ENCODE data around the gene NOP16. TPM values are rescaled to one million over a fixed set of nuclear protein-coding genes. Genes with fewer than 3 reads are reported as not detected.

The NOP16 gene
- total and polyA plus RNA-seq, 2 donors (not counting 1 experiment from before 2014, with no cell fraction given): 11.1 to 26.3 TPM

DNA sequence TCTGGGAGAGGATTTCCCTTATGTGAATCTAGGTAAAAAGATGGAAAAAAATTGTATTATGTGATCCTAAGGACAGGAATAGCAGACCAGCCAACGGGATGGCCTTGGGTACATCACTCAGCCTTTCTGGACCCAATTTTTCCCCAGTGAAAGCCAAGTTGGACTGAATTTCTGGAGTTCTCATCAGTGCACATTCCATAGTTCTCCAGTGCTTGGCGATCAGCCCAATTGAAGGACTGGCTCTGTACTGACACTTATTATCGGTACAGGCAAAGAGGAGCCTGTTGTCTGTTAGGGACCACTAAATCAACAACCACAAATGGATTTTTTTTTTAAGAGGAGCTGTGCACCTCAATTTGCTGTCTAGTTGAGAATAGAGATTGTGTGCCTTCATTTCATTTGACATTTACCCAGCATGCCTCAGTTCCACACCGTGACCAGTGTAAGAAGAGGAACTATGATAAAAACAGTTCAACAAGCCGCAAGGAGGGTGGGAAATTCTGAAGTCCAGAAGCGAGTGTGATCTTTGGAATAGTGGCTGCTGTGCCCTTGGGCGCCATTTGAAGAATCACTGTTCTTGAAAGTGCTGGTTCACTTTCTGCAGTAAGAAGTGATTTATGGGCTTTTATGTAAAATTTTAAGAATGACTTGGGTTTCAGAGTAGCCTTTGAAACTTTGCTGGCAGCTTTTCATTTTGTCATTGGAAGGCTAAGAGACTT, 15.1 kb downstream of the NOP16 start:
- Histone ChIP-seq H3K9ac (ENCODE audit: insufficient read depth, low read length) (no peak overlapping the region), H3K4me1 (ENCODE audit: control insufficient read depth, extremely low read depth, insufficient read depth, low read length) (no peaks in the 10 kb centered on the region), H3K36me3 (ENCODE audit: control insufficient read depth, insufficient read depth, low read length) (peaks cover 3% of the 10 kb centered on the region), H4K20me1 (ENCODE audit: control insufficient read depth, extremely low read depth, insufficient read depth, low read length) (no peaks in the 10 kb centered on the region), H3K27me3 (ENCODE audit: control insufficient read depth, insufficient read depth, low read length) (no peaks in the 10 kb centered on the region), H3K27ac (ENCODE audit: insufficient read depth, low read length) (no peak overlapping the region), H3K4me3 (replicated peaks in 1 of 4; ENCODE audit: control extremely low read depth in 1 of 4, insufficient read depth in 1 of 4, low read depth in 3 of 4, low read length in 4 of 4) (no peak overlapping the region), H3K9me3 (ENCODE audit: control insufficient read depth, insufficient read depth, low read depth, low read length) (no peaks in the 10 kb centered on the region), H3K4me2 (ENCODE audit: extremely low read depth, insufficient read depth, low read length) (no peak overlapping the region), H3K79me2 (ENCODE audit: control insufficient read depth, insufficient read depth, low read length) (no peaks in the 10 kb centered on the region), H2AFZ (ENCODE audit: low read length) (no peak overlapping the region)
- no peak for TF ChIP-seq EZH2 (IDR thresholded peaks at IDR 0.05; ENCODE audit: low read length, missing control alignments)
- no peak for TF ChIP-seq CTCF (conservative IDR thresholded peaks at IDR 0.05 in 1 of 2, IDR thresholded peaks at IDR 0.05 in 1 of 2; ENCODE audit: low read depth in 1 of 2, low read length in 2 of 2)
- DNase-seq (ENCODE audit: low read depth in 2 of 2): no peak

DNA sequence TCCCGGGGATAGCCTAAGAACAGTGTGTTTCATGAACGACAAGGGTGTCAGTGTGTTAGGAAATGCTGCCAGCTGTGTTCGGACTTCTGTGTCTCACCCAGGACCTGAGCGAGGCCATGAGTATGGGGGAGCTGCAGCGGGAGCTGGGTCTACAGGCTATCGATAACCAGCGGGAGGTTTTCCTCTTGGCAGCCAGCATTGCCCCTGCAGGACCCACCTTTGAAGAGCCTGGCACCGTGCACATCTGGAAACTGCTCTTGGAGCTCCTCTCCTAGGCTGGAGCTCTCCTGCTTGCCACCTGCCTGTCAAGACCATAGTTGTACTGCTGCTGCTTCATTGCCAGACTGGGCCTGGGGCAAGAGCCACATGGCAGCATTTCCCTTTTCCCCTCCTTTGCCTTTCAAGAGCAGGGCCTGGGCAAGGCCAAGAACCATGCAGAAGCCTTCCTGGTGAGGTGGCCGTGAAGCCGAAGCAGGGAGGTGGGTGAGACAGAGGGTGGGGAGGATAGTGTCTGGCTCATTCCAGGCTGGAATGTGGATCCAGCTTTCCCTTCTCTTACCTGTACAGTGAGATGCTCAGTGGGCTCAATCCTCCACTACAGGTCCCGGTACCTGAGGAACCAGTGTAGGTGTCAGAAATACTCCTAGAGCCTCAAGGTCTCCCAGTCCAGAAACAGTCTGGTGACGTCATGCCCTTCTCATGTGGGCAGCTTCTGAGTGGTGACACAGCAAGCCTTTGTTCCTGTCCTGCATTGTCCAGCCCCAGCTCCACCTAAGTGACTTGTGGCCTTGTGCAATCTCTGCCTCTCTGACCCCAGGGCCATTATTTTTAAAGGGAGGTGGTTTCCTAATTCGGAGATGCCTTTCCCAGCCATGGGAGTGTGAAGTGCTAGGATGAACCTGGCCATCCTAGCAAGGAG, 16.5 kb downstream of the NOP16 start:
- H3K4me3 ChIP-seq (replicated peaks in 1 of 4; ENCODE audit: control extremely low read depth in 1 of 4, insufficient read depth in 1 of 4, low read depth in 3 of 4, low read length in 4 of 4): no peak overlapping the region
- no peak overlapping the region for H3K4me2 ChIP-seq (ENCODE audit: extremely low read depth, insufficient read depth, low read length)
- no peak for DNase-seq (ENCODE audit: low read depth in 2 of 2)
- TF ChIP-seq CTCF (conservative IDR thresholded peaks at IDR 0.05 in 1 of 2, IDR thresholded peaks at IDR 0.05 in 1 of 2; ENCODE audit: low read depth in 1 of 2, low read length in 2 of 2) (no peak), EZH2 (IDR thresholded peaks at IDR 0.05; ENCODE audit: low read length, missing control alignments) (no peak)
- H4K20me1 ChIP-seq (ENCODE audit: control insufficient read depth, extremely low read depth, insufficient read depth, low read length): no peaks in the 10 kb centered on the region
- no peaks in the 10 kb centered on the region for H3K79me2 ChIP-seq (ENCODE audit: control insufficient read depth, insufficient read depth, low read length)
- H3K36me3 ChIP-seq (ENCODE audit: control insufficient read depth, insufficient read depth, low read length): peaks cover 3% of the 10 kb centered on the region
- no peak overlapping the region for H3K9ac ChIP-seq (ENCODE audit: insufficient read depth, low read length)
- H3K4me1 ChIP-seq (ENCODE audit: control insufficient read depth, extremely low read depth, insufficient read depth, low read length): no peaks in the 10 kb centered on the region
- H3K27me3 ChIP-seq (ENCODE audit: control insufficient read depth, insufficient read depth, low read length): no peaks in the 10 kb centered on the region
- H3K27ac ChIP-seq (ENCODE audit: insufficient read depth, low read length): no peak overlapping the region
- no peaks in the 10 kb centered on the region for H3K9me3 ChIP-seq (ENCODE audit: control insufficient read depth, insufficient read depth, low read depth, low read length)
- H2AFZ ChIP-seq (ENCODE audit: low read length): no peak overlapping the region

DNA sequence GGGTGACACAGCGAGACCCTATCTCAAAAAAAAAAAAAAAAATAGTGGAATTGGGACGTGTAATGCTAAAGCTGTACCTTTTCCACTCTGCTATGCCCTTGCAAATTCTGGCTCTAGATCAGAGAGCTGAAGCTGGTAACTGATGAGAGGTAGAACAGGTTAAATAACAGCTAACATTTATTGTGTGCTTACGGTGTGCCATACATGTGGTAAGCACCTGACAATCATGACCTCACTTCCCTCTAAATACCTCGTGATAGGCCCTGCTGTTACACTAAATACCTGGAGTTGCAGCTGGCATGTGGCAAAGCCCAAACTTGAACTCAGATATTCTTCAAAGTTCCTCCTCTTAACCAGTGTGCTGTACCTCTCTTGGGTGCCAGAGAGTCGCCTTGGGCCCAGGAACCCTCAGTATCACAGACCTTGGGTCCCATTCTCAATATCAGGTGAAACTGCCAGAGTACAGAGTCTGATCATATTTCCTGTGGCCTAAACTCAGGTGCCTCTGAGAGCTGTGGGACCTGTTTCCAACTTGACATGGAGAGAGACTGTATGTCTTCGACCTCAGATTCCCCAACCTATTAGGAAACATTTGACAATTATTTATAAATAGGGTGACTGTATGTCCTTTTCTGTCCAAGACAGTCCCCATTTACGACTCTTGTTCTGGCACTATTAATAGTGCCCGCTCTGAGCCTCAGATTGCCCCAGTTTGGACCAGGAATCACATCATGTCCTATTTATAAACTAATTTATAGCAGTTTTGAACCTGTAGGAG, 18.3 kb downstream of the NOP16 start:
- H3K9me3 ChIP-seq (ENCODE audit: control insufficient read depth, insufficient read depth, low read depth, low read length): no peaks in the 10 kb centered on the region
- H3K4me3 ChIP-seq (replicated peaks in 1 of 4; ENCODE audit: control extremely low read depth in 1 of 4, insufficient read depth in 1 of 4, low read depth in 3 of 4, low read length in 4 of 4): no peak overlapping the region
- H3K9ac ChIP-seq (ENCODE audit: insufficient read depth, low read length): no peak overlapping the region
- H3K4me2 ChIP-seq (ENCODE audit: extremely low read depth, insufficient read depth, low read length): no peak overlapping the region
- peaks cover 3% of the 10 kb centered on the region for H3K36me3 ChIP-seq (ENCODE audit: control insufficient read depth, insufficient read depth, low read length)
- H3K27me3 ChIP-seq (ENCODE audit: control insufficient read depth, insufficient read depth, low read length): no peaks in the 10 kb centered on the region
- no peak for DNase-seq (ENCODE audit: low read depth in 2 of 2)
- no peak overlapping the region for H3K27ac ChIP-seq (ENCODE audit: insufficient read depth, low read length)
- no peak overlapping the region for H2AFZ ChIP-seq (ENCODE audit: low read length)
- peaks cover under 1% of the 10 kb centered on the region for H3K4me1 ChIP-seq (ENCODE audit: control insufficient read depth, extremely low read depth, insufficient read depth, low read length)
- TF ChIP-seq CTCF (conservative IDR thresholded peaks at IDR 0.05 in 1 of 2, IDR thresholded peaks at IDR 0.05 in 1 of 2; ENCODE audit: low read depth in 1 of 2, low read length in 2 of 2) (no peak), EZH2 (IDR thresholded peaks at IDR 0.05; ENCODE audit: low read length, missing control alignments) (no peak)
- no peaks in the 10 kb centered on the region for H3K79me2 ChIP-seq (ENCODE audit: control insufficient read depth, insufficient read depth, low read length)
- no peaks in the 10 kb centered on the region for H4K20me1 ChIP-seq (ENCODE audit: control insufficient read depth, extremely low read depth, insufficient read depth, low read length)

Data from fibroblast of lung (primary cell).